OCI-M1 (cell line): Measurements from ENCODE around the gene KMT2D.

Experiments
- DNase-seq: peaks from one replicate; lab custom pipeline; 2025; lab: John Stamatoyannopoulos, UW

The KMT2D gene

DNA sequence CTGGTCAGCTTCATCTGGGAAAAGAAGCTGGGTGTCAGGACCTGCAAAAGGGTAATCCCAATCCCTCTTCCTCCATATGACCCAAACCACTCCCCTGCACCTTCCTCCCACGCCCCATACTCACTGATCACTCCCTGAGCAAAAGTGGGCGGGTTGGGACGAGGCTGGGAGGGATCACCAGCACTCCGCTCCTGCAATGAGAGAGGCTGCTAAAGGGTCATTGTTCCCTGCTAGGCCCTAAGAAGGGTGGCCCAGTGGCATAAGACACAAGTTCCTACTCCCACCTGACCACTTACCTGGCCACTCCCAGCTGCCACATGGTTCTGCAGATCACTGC, 26.3 kb downstream of the KMT2D start:
- no peak for DNase-seq

DNA sequence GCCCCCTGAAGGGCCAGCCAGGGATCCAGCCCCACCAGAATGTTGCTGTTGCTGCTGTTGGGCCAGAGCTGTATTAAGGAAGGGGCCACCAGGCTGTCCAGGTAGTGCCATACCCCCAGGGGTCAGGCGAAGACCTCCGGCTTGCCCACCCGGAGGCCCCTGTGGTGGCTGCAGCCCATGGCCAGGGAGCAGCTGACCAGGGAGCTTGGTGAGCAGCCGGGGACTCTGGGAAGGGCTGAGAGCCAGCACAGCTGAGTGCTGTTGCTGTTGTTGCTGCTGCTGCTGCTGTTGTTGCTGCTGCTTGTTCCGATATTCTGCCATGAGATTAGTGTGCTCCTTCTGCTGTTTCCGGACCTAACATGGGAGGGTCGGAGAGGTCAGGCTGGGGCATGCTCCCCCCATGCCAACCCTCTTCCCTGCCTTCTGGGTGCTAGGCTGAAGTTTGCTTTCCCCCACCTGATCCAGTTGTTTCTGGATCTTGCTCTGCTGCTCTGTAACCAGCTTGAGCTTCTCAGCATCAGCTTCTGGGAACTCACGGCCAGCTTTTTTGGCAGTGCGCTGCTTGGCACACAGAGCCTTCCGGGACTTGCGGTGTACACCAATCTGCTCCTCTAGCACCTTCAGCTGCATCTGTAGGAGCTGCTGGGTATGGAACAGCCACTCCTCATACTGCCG, 26.8 kb downstream of the KMT2D start:
- no peak for DNase-seq

DNA sequence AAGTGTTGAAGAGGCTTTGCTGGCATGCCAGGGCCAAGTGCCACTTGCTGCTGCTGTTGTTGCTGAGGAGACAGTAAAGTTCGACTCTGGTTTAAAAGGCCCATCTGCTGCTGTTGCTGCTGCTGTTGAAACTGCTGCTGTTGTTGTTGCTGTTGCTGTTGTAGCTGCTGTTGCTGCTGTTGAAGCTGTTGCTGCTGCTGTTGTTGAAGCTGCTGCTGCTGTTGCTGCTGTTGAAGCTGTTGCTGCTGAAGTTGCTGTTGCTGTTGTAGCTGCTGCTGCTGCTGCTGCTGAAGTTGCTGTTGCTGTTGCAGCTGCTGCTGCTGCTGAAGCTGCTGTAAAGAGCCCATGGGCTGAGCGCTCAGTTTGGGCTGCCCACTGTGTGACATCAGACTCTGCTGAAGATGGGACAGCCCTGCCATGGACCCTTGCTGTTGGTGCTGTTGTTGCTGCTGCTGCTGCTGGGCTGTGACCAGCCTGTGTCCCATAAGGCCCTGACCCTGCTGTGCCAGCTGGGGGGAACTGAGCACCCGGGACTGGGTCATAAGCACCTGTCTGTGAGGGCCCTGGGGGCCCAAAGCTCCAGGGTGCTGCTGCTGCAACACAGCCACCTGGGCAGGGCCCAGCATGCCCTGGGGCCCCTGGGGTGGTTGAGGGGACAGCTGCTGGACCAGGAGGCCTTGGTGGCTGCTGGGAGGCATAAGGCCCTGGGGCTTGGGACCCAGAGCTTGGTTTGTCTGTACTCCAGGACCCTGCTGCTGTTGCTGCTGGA, 27.7 kb downstream of the KMT2D start:
- DNase-seq = no peak

DNA sequence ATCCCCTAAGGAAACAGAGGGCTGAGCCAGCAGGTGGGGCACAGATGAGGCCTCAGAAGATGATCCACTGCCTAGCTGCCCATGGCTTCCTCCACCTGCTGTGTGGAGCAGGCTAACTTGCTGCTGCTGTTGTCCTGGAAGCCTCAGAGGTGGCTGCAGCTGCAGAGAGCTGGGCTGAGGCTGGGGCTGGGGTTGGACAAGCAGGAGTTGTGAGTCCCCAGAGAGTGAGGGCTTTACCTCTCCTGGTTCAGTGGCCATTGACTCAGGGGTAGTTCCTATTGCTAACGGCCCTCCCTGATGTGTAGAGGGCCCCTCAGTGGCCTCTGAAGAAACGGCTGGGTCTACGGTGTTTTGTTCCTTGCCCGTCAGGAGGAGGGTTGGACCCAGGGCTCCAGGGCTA, 28.3 kb downstream of the KMT2D start:
- no peak for DNase-seq

DNA sequence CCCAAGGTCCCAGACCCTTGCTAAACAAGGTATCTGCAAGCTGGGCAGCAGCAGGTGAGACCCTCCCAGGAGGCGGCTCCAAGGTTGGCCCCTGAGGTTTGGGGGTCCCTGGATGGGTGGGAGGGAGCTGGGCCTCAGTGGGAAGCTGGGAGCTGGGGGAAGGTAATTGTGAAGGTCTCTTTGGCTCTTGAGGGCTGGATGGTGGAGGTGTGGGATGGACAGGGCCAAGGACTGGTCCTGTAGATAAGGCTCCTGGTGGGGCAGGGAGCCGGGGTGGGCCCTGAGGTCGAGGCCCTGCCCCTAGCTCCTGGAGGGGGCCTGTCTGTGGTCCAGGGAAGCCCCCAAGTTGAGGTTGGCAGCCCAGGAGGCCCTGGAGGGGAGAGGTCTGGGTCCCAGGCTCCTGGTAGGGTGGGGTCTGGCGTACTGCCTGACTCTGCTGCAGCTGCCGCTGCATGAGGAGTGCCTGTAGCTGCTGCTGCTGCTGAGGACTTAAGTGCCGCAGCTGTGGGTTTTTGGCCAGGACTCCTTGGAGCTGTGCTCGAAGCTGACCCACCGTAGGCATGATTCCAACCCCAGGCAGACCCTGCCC, 28.9 kb downstream of the KMT2D start:
- DNase-seq = no peak

DNA sequence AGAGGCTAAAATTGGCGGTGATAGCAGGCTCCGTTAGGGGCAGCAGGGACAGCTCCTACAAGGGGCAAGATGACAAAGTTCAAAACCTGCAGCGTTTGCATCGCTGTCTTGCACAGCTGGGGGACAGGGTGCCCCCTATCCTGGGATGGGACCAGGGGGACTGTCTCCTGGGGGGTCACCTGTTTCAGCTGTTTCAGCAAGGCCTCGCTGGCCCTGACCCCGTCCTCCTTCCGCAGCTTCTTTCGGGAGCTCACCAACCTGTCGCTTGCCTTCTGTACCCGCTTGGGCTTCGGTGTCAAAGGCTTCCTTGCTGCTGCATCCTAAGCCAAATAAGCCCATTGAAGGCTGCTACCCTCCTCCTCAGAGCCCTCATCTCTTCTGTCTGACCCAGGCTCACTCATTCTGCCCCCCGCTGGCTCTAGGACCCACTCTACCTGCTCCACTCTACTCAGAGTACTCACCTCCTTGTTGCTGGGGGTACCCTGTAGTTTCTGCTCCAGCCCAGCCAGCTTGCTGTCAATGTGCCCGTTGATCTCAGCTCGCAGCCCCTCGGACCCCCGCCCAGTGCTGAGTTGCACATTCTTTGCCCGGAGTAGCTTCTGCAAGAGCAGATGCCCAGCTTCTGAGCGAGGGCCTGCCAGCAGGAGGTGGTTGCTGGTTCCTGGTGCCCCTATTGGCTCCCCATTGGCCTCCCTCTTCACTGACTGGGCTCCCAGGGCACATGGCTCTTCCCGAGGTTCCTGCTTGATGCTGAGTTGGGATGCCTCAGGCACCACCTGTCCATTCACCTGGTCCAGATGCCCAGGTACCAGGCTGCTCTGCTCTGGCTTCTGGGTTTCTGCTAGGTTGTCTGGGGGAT, 29.7 kb downstream of the KMT2D start:
- no peak for DNase-seq

DNA sequence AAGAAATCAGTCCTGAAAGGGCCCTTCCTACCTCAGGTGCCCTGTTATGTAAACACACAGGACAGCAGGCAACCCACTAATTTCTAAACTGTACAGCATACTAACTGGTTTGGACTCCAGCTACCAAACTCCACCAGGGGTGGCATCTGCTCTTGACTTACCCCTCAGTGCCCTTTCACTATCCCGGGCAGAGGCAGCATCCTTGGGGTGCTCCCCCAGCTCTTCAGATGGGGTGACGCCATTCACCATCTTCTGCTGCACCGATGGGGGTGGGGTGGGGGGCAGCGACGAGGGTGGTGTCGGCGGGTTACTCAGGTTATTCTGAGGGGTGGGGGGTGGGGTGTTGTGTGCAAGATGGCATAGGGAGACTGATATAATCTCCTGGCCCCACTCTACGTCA, 30.5 kb downstream of the KMT2D start:
- DNase-seq = no peak

DNA sequence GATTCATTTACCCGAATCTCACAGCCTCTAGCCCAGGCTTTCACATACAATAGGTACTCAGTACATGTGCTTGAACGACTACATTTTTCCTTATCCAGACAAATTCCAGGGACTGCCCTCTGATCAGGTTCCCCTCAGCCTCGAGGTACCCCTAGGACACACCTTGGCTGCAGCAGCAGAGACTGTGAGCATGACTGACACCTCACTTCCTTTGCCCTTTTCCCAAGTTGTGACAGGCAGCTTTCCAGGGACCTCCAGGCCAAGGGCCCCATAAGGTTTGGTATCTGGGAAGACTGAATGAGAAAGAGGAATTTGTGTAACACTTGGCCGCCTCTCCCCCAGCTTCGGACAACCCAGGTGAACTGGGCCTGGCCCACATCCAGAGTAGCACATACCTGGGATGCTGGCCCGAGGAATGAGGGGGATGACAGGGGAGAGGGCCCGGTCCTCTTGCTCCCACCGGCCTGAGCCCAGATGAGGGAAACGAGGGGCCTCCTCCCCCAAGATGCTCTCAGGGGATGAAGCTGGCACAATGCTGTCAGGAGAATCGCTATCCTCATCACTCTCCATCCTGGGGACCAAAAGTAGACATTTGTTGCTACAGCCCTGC, 31.8 kb downstream of the KMT2D start:
- no peak for DNase-seq

DNA sequence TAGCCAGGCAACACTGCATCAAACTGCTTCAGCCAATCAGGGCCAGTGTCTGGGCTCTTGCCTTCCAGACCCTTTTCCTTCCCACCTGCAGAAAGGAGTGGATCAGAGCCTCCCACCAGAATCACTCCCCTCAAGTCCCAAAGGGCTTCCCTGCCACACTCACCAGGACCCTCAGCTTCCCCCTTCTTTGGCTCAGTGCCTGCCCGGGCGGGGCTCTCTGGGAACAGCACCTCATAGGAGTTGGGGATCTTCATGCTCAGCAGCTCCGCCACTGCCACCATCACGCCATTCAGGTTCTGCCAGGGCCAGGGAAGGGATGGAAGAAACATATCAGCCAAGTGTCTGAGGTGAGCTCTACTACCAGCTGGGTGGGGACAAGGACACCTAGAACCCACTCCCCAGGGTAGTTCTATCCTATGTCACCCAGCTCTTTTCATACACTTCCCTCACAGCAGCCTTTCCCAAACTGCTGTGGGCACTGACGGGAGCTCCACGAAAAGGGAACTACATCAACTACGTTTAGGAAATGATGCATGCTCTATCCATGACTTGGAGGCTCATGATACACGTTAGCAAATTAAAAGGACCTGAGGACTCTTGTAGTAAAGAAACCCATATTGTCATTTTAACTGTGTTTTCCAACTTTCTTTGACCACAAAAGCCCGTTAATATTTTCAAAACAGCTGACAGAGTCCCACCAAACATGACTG, 32.6 kb downstream of the KMT2D start:
- no peak for DNase-seq

DNA sequence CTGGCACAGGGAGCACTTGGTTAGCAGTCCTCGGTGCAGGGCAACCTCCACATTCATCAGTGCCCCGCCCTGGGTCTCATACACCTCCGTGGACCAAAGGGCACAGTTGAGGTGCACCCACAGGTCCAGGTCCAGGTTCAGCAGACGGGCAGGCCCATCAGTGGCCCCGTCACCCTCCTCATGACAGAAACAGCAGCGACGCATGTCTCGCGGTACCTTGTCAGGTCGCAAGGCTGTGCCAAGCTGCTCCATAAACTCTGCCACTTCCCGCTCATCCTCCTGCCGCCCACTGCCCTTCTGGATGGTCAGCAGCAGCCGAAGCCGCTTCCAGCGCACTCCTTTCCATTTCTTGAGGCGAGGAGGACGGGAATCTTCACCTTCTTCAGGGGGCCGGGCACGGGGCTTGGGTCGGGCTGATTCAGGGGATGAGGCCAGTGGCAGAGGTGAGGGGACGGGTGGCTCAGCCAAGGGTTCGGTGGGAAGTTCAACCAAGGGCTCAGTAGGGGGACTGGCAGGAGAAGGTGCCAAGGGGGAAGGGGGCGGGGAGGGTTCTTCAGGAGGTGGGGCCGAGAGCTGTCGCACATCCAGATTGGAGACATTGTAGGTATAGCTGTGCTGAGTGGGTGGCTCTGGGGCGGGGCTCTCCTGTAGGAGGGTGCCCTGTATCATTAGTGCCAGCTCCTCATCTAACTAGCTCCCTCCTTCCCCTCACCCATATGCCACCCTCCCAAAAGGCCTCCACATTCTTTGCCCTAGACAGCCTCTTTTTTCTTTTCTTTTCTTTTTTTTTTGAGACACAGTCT, 33.7 kb downstream of the KMT2D start:
- no peak for DNase-seq

DNA sequence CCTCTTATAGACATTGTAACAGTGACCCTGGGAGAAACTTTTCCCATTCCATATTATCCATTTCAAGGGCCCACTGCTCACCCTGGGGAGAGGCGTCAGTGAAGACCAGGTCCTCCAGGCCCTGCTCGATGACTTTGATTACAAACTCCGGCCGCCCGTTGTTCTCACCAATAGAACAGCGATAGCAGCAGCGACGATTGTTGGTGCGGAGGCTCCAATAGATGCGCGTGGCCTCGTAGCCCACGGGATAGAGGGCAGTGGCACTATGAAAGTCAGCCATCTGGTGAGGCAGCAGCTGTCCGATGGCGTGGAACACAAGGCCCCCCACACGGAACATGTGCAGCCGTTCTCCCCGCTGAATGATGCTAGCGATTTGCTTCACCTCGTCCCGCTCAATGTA, 34.5 kb downstream of the KMT2D start:
- no peak for DNase-seq

DNA sequence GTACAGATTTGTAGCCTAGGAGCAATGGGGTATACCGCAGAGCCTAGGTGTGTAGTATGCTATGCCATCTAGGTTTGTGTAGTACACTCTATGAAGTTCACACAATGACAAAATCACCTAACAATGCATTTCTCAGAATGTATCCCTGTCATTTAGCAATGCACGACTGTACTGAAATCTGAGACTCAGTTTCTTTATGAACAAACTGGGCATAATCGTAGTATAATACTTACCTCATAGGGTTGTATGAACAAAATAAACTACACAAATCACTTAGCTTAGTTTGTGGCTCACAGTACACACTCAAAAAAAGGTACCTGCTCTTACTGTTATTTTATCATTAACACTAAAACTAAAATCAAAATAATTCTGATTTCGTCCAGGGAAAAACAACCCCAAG, 35.1 kb downstream of the KMT2D start:
- no peak for DNase-seq

DNA sequence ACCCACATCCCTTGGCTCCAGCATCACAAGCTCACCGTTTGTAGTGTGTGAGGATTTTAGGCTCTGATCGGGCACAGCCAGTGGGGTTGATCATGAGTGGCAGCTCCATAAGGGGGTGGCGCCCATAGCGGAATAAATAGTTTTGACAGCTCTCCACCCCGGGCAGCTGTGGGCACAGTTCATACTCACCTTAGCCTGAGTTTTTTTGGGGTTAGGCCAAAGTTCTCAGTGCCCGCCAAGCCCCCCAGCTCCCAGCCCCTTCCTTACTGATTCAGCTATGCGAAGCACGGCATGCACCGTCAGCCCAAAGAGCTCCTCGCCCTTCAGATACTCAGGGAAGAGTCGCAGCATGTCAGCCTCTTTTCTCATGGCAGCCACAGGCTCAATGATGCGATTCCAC, 36.1 kb downstream of the KMT2D start:
- no peak for DNase-seq

DNA sequence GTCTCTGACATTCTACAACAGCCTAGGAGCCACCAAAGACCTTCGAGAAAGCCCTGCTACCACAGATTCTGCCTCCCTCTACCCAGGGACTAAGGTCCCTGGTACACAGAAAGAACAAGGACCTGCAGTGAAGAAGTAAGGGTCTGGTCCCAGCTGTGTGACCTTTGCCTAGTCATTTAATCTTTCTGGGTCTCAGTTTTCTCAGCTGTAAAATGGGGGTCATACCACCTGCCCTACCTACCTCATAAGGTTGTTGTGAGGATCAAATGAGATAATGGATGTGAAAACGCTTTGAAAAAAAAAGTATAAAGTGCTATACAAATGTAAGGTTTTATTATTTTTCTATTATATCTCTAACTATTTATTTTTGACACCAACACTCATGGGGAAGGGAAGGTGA, 36.8 kb downstream of the KMT2D start:
- DNase-seq = no peak

DNA sequence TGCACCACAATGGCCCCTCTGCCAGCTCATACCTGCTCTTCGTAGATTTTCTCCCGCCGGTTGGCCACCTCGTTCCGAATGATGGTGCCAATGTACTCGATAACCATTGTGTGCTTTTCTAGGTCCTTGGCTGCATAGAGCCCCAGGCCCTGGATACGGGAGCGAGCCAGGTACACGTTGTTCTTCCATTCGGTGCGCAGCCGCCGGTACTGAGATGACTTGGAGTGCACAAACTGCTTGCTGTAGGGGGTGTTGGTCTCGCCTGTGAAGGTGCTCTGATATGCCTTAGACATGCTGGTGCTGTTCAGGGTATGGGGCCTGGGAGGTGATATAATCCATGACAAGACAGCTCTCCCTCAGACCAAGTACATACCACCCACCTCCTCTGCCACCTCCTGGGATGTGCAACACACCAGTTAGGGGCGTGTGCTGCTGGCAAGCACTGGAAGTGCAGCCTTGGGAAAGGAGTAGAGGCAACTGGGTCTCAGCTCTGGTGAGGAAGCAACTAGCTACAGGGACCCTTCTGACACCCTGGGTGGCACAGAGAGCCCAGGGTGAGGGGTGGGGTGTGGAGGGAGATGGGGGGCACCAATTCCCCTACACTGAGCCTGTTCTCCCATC, 37.9 kb downstream of the KMT2D start:
- no peak for DNase-seq

DNA sequence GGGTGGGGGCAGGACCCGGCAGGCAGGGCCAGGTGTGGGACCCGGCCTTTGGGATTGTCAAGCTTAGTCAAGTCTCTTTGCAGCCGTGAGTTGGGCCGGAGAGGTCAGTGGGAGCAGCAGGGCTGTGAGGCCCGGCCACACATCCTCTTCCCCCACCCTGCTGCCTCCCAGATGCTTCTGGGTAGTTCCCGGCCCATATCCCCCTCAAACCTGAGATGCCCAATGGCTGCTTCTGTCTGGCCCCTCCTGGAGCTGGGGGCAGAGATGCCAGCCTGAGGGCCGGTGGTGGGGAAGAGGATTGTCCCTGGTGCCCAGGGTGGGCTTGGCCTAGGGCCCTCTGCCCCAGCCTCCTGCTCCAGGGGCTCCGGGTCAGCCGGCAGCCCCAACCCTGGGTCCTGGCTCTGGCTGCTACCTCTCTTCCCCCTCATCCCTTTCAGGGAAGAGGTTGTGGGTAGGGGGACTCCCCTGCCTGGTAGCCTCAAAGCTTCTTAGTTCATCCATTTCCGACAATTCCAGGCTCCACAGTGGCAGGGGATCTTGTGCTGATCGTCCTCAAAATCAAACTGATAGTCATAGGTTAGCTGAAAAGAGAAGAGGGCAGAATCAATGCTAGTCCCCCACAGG, 39.2 kb downstream of the KMT2D start:
- DNase-seq = no peak

DNA sequence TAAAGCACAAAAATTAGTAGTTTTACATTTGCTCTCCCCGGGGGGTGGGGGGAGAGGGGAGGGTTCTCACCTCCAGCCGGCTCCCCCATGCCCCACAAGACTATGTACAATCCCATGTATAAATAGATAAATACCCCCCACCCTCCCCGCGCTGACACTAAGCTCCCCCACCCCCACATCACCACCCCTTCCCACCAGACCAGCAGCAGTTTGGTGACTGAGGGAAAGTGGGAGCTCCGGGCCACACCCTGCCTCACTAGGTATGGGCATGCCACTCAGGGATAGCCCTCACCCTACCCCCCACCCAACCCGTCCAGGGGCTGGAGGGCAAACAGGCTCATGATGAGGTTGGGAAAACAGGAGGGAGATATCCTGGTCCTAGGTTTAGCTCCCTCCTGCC, 40.2 kb downstream of the KMT2D start:
- DNase-seq = no peak

DNA sequence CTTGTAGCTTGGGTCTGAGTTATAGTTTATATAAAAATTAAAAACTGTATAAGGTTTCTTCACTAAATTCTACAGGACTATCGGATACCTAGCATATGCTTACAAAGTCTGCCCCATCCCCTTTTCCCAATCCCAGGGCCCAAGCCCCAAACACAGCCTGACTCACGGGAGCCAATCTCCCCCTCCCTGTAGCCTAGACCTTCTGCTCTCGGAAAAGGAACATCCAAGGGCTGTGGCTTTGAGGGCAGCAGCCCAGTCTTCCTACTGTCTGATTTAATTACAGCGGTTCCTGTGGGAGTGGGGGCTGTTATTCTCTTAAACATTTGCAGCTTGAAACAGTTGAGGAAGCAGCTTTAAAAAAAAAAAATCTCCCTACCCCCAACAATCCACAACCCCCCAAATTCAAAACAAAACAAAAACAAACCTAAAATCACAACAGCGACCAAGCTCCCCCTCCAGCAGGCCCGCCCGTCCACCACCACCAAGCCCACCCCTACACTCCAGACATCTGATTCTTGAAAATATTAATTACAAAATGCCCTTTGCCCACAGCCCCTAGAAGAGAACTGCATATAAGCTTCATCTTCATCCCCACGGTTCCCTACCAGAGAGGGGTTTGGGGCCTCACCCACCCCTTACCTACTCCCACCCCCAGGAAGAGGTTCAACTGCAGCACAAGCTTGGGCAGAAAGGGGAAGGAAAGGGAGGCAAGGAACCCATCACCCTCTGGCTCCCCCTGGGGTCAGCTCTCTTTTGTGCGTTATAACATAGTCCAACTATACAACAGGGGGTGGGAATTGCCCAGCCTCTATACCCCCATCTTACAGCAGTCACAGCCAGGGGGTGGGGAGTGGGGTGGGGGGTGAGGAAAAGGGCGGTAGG, 40.9 kb downstream of the KMT2D start:
- peak; percentile 90 for DNase-seq

DNA sequence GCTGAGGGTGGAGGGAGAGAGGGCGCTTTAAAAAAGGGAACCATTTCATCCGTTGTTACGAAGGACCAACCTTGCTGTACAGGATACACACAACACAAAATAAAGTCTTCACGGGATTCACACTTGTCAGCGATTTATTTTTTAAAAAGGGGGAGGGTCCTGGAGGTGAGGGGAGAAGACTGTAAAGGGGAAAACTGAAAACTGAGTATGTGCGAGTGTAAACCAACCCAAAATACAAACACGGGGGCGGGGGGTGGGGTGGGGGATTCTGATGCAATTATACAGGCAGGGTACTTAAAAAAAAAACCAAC, 41.5 kb downstream of the KMT2D start:
- DNase-seq = no peak
